Measurements from ENCODE around the gene HTRA3.

Gene HTRA3

GRCh38 chr4:8283161-8283560 is 13.6 kb downstream of the HTRA3 start:
- no peaks in the 10 kb centered on the region for H3K36me3 ChIP-seq (ENCODE audit: control insufficient read depth in 2 of 2, insufficient read depth in 1 of 2, low read length in 2 of 2)
- ChIA-PET POLR2A (no interaction called here), CTCF (no interaction called here)
- H3K9me3 ChIP-seq (ENCODE audit: control insufficient read depth, insufficient read depth, low read depth, low read length): no peaks in the 10 kb centered on the region
- H3K4me1 ChIP-seq (ENCODE audit: control insufficient read depth, insufficient read depth, low read length): no peaks in the 10 kb centered on the region
- no peak overlapping the region for H3K4me3 ChIP-seq (ENCODE audit: low read depth, low read length)
- no peak for TF ChIP-seq WT1 (tag by site-specific recombination; IDR thresholded peaks at IDR 0.05)
- no peak for TF ChIP-seq ZNF777 (tag by site-specific recombination; IDR thresholded peaks at IDR 0.05; ENCODE audit: borderline replicate concordance)
- peak; percentile 35; the same call in 1 of the 2 replicates for TF ChIP-seq ZNF366 (tag by site-specific recombination; conservative IDR thresholded peaks at IDR 0.05)
- TF ChIP-seq ZXDB (tag by site-specific recombination; IDR thresholded peaks at IDR 0.05): no peak
- no peak for TF ChIP-seq ZBTB11 (tag by site-specific recombination; conservative IDR thresholded peaks at IDR 0.05; ENCODE audit: low read depth)
- no peak overlapping the region for H3K27ac ChIP-seq (ENCODE audit: extremely low read depth, low read depth, low read length)

- H3K4me3 ChIP-seq (ENCODE audit: low read depth, low read length): no peak overlapping the region
- TF ChIP-seq ZNF449 (tag by site-specific recombination; IDR thresholded peaks at IDR 0.05): no peak
- no peak for TF ChIP-seq ZNF529 (tag by site-specific recombination; IDR thresholded peaks at IDR 0.05; ENCODE audit: insufficient replicate concordance)
- TF ChIP-seq ZNF513 (tag by site-specific recombination; IDR thresholded peaks at IDR 0.05): no peak
- TF ChIP-seq ZNF660 (tag by site-specific recombination; IDR thresholded peaks at IDR 0.05): no peak
- TF ChIP-seq GLI4 (tag by site-specific recombination; IDR thresholded peaks at IDR 0.05): no peak
- TF ChIP-seq ZIC2 (tag by site-specific recombination; IDR thresholded peaks at IDR 0.05): no peak
- no peak for TF ChIP-seq KLF17 (tag by site-specific recombination; IDR thresholded peaks at IDR 0.05)
- TF ChIP-seq ZNF2 (tag by site-specific recombination; IDR thresholded peaks at IDR 0.05): no peak
- TF ChIP-seq ZXDB (tag by site-specific recombination; IDR thresholded peaks at IDR 0.05): no peak
- TF ChIP-seq ZNF184 (tag by site-specific recombination; IDR thresholded peaks at IDR 0.05): no peak
- no peaks in the 10 kb centered on the region for H3K36me3 ChIP-seq (ENCODE audit: control insufficient read depth in 2 of 2, insufficient read depth in 1 of 2, low read length in 2 of 2)
- no peak overlapping the region for H3K27ac ChIP-seq (ENCODE audit: extremely low read depth, low read depth, low read length)
- ChIA-PET CTCF (no interaction called here), POLR2A (no interaction called here)
- no peaks in the 10 kb centered on the region for H3K9me3 ChIP-seq (ENCODE audit: control insufficient read depth, insufficient read depth, low read depth, low read length)
- no peaks in the 10 kb centered on the region for H3K4me1 ChIP-seq (ENCODE audit: control insufficient read depth, insufficient read depth, low read length)
Observed at GRCh38 chr4:8283631-8284121, 14.1 kb downstream of the HTRA3 start.

GRCh38 chr4:8284391-8284790 is 14.8 kb downstream of the HTRA3 start:
- ChIA-PET CTCF (no interaction called here), POLR2A (no interaction called here)
- Histone ChIP-seq H3K27ac (ENCODE audit: extremely low read depth, low read depth, low read length) (no peak overlapping the region), H3K4me1 (ENCODE audit: control insufficient read depth, insufficient read depth, low read length) (no peaks in the 10 kb centered on the region), H3K4me3 (ENCODE audit: low read depth, low read length) (no peak overlapping the region), H3K36me3 (ENCODE audit: control insufficient read depth in 2 of 2, insufficient read depth in 1 of 2, low read length in 2 of 2) (no peaks in the 10 kb centered on the region), H3K9me3 (ENCODE audit: control insufficient read depth, insufficient read depth, low read depth, low read length) (no peaks in the 10 kb centered on the region)
- TF ChIP-seq HOXA7 (CRISPR knock-in tag; IDR thresholded peaks at IDR 0.05; ENCODE audit: borderline replicate concordance): no peak
- no peak for TF ChIP-seq GLIS2 (tag by site-specific recombination; IDR thresholded peaks at IDR 0.05)
- no peak for TF ChIP-seq ZNF248 (tag by site-specific recombination; IDR thresholded peaks at IDR 0.05)
- no peak for TF ChIP-seq PATZ1 (tag by site-specific recombination; IDR thresholded peaks at IDR 0.05)
- TF ChIP-seq ZNF658 (tag by site-specific recombination; IDR thresholded peaks at IDR 0.05): no peak
- TF ChIP-seq TRIM28 (IDR thresholded peaks at IDR 0.05; ENCODE audit: borderline replicate concordance, low read length): no peak

All from HEK293 (cell line).